Thyroid gland (tissue), 4 donors: ENCODE data around the gene ZNF598.

Experiments used
- POLR2A ChIP-seq, 2 donors: fragments of 450-650 bp; IDR thresholded peaks; one replicate each; pipeline ENCODE4 v1.6.1; 2017; ENCODE audit warnings: antibody characterized with exemption in 2 of 2, mild to moderate bottlenecking in 2 of 2, moderate library complexity in 1 of 2
- TF ChIP-seq, protein P1 (sequence below), 6 experiments: fragments of 200-600 bp in 3 of 6; fragments of 450-650 bp in 3 of 6; sonication (generic) in 3 of 6; IDR thresholded peaks; one replicate each; pipeline ENCODE4 v1.5.1; 2016 to 2019; ENCODE audit warnings: antibody characterized with exemption in 6 of 6, mild to moderate bottlenecking in 2 of 6, inconsistent platforms in 1 of 6, moderate library complexity in 1 of 6

DNA sequence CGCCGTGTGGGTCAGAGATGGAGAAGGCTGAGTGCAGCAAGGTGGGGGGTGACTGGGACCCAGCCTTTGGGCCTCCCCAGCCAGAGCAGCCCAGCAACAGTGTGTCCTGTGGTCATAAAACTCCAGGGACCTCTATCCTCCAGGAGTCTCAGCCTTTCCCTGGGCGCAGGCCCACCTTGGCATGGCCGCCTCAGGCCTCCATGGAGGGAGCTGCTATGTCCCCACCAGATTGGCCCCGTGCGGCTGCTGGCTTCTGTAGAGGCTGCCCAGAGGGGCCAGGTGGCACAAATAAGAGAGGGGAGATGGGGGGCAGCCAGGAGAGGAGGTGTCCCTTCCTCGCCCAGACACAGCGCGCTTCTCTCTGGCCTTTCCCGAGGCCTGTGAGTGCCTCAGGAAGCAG, 22.4 kb downstream of the ZNF598 start:
- TF ChIP-seq, protein P1, sequence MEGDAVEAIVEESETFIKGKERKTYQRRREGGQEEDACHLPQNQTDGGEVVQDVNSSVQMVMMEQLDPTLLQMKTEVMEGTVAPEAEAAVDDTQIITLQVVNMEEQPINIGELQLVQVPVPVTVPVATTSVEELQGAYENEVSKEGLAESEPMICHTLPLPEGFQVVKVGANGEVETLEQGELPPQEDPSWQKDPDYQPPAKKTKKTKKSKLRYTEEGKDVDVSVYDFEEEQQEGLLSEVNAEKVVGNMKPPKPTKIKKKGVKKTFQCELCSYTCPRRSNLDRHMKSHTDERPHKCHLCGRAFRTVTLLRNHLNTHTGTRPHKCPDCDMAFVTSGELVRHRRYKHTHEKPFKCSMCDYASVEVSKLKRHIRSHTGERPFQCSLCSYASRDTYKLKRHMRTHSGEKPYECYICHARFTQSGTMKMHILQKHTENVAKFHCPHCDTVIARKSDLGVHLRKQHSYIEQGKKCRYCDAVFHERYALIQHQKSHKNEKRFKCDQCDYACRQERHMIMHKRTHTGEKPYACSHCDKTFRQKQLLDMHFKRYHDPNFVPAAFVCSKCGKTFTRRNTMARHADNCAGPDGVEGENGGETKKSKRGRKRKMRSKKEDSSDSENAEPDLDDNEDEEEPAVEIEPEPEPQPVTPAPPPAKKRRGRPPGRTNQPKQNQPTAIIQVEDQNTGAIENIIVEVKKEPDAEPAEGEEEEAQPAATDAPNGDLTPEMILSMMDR (IDR thresholded peaks at IDR 0.05), result no peak
- no peak for TF ChIP-seq POLR2A (IDR thresholded peaks at IDR 0.05)
